Neural crest cell (in vitro differentiated cells): ENCODE results near the gene KLRG1. TPM values are rescaled to one million over a fixed set of nuclear protein-coding genes. Genes with fewer than 3 reads are reported as not detected.

Source experiments
- DNase-seq: peaks from one replicate; pipeline ENCODE4 v3.0.0; 2021; ENCODE audit warnings: low read depth, mixed read lengths, low spot score
- H3K27ac Mint-ChIP-seq: one replicate; pipeline ENCODE4 v1.8.0; 2021; ENCODE audit warnings: mild to moderate bottlenecking, mixed read lengths; ENCODE audit not compliant: unreplicated experiment
- H3K27me3 Mint-ChIP-seq: 2 replicates; pipeline ENCODE4 v1.8.0; 2021; ENCODE audit warnings: low read depth, mild to moderate bottlenecking, mixed read lengths
- H3K36me3 Mint-ChIP-seq: 2 replicates; pipeline ENCODE4 v1.8.0; 2021; ENCODE audit warnings: low read depth, mild to moderate bottlenecking, mixed read lengths
- H3K4me1 Mint-ChIP-seq: 2 replicates; pipeline ENCODE4 v1.8.0; 2021; ENCODE audit warnings: mixed read lengths
- H3K4me3 Mint-ChIP-seq: one replicate; pipeline ENCODE4 v1.8.0; 2021; ENCODE audit warnings: mild to moderate bottlenecking, mixed read lengths
- H3K9me3 Mint-ChIP-seq: 2 replicates; pipeline ENCODE4 v1.8.0; 2021; ENCODE audit warnings: mixed read lengths
- CTCF ChIP-seq: fragments of 200-600 bp; sonication (generic); conservative IDR thresholded peaks from 2 replicates; pipeline ENCODE4 v1.5.0; 2021; ENCODE audit warnings: antibody characterized with exemption, mild to moderate bottlenecking
- total RNA-seq: library from RNA; stranded (reverse); gene quantifications from 2 replicates; pipeline ENCODE4 v1.2.1, GENCODE V29; 2021

Gene KLRG1
- total RNA-seq, 1 donor from 2014 or later = 5.8 TPM

GRCh38 chr12:8995021-8995775 lies 5.9 kb downstream of the KLRG1 start:
- H3K4me3 Mint-ChIP-seq = no peak overlapping the region
- DNase-seq = no peak
- TF ChIP-seq CTCF = no peak
- no peaks in the 10 kb centered on the region for H3K36me3 Mint-ChIP-seq
- no peak overlapping the region for H3K27ac Mint-ChIP-seq
- no peaks in the 10 kb centered on the region for H3K27me3 Mint-ChIP-seq
- H3K4me1 Mint-ChIP-seq = no peaks in the 10 kb centered on the region
- no peaks in the 10 kb centered on the region for H3K9me3 Mint-ChIP-seq

GRCh38 chr12:8996682-8997405 lies 7.5 kb downstream of the KLRG1 start:
- Mint-ChIP-seq H3K4me1 (no peaks in the 10 kb centered on the region), H3K9me3 (no peaks in the 10 kb centered on the region), H3K4me3 (no peak overlapping the region), H3K27ac (no peak overlapping the region), H3K27me3 (no peaks in the 10 kb centered on the region), H3K36me3 (peaks cover 2% of the 10 kb centered on the region)
- no peak for DNase-seq
- TF ChIP-seq CTCF = no peak

DNA sequence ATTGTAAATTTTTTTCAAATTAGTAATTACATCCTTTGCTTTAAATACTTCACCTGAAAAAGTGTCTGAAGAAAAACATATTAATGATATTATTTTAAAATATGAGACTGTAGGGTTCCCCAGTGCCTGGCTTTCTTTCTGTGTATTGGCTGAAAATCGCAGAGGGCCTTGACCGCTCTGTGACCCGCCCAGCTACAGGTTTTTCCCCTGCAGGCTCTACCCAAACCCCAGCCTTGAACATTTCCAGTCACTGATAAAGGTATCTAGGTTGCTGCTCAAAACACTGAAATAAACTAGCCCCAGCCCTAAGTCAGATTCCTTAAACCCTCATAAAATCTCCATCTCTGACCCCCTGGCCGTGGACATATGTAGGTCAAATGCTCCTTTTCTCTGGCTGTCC lies 11.9 kb downstream of the KLRG1 start:
- Mint-ChIP-seq H3K27ac (no peak overlapping the region), H3K36me3 (peaks cover 2% of the 10 kb centered on the region), H3K27me3 (no peaks in the 10 kb centered on the region), H3K4me1 (no peaks in the 10 kb centered on the region), H3K9me3 (no peaks in the 10 kb centered on the region), H3K4me3 (no peak overlapping the region)
- no peak for TF ChIP-seq CTCF
- no peak for DNase-seq

DNA sequence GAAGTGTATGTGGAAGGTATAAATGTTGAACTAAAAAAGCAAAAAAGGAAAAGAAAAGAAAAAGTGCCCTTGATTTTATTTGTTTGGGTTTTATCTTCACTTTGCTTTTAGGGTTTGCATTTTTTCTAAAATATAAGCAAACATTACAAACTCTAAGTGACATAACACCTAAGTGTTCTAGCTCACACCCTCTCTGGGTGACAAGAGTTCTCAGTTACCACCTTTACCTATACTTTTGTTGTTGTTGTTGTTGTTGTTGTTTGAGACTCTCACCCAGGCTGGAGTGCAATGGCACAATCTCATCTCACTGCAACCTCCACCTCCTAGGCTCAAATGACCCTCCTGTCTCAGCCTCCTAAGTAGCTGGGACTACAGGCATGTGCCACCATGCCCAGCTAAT lies 13.0 kb downstream of the KLRG1 start:
- no peak overlapping the region for H3K4me3 Mint-ChIP-seq
- H3K27ac Mint-ChIP-seq = no peak overlapping the region
- no peak for DNase-seq
- TF ChIP-seq CTCF = no peak
- H3K9me3 Mint-ChIP-seq = no peaks in the 10 kb centered on the region
- H3K4me1 Mint-ChIP-seq = no peaks in the 10 kb centered on the region
- H3K27me3 Mint-ChIP-seq = no peaks in the 10 kb centered on the region
- peaks cover 2% of the 10 kb centered on the region for H3K36me3 Mint-ChIP-seq

GRCh38 chr12:9022592-9022991 lies 33.2 kb downstream of the KLRG1 start:
- H3K4me1 Mint-ChIP-seq = no peaks in the 10 kb centered on the region
- H3K27ac Mint-ChIP-seq = no peak overlapping the region
- H3K27me3 Mint-ChIP-seq = no peaks in the 10 kb centered on the region
- H3K9me3 Mint-ChIP-seq = peaks cover 6% of the 10 kb centered on the region
- TF ChIP-seq CTCF = no peak
- H3K4me3 Mint-ChIP-seq = no peak overlapping the region
- no peak for DNase-seq
- peaks cover 6% of the 10 kb centered on the region for H3K36me3 Mint-ChIP-seq
